Esophagus squamous epithelium (tissue), 5 donors: ENCODE results near the gene FAM216B. TPM values are rescaled to one million over a fixed set of nuclear protein-coding genes. Genes with fewer than 3 reads are reported as not detected.
"Not testable (repeated sequence)": the region's sequence is repeated elsewhere in the genome, so short reads cannot be mapped to it uniquely, and the experiment has no call there.

Source experiments
- DNase-seq: peaks from one replicate; lab custom pipeline; 2025; lab: John Stamatoyannopoulos, UW
- H3K27ac ChIP-seq, 4 donors: fragments of 200-600 bp; sonication (generic); one replicate each; pipeline ENCODE4 v1.5.1; 2016 to 2019; ENCODE audit warnings: mild to moderate bottlenecking in 1 of 4
- H3K27me3 ChIP-seq, 4 donors: fragments of 200-600 bp; sonication (generic); 1 replicate in 3 of 4; 2 replicates in 1 of 4; pipeline versions ENCODE4 v1.5.1 to v1.6.0; 2017 to 2021; ENCODE audit warnings: antibody characterized with exemption in 1 of 4
- H3K36me3 ChIP-seq, 3 donors: fragments of 200-600 bp; sonication (generic); one replicate each; pipeline ENCODE4 v1.5.1; 2016 to 2019
- H3K4me1 ChIP-seq, 3 donors: fragments of 200-600 bp; sonication (generic); one replicate each; pipeline ENCODE4 v1.5.1; 2017 to 2019
- H3K4me3 ChIP-seq, 4 donors: fragments of 200-600 bp; sonication (generic); 1 replicate in 3 of 4; 2 replicates in 1 of 4; pipeline ENCODE4 v1.5.1; 2016 to 2019; ENCODE audit warnings: mild to moderate bottlenecking in 2 of 4, moderate library complexity in 1 of 4
- H3K9me3 ChIP-seq, 3 donors: fragments of 200-600 bp; sonication (generic); one replicate each; pipeline ENCODE4 v1.5.1; 2016 to 2019
- POLR2A ChIP-seq, 4 donors: fragments of 450-650 bp; IDR thresholded peaks; one replicate each; pipeline ENCODE4 v1.6.1; 2017; ENCODE audit warnings: antibody characterized with exemption in 4 of 4, mild to moderate bottlenecking in 4 of 4, moderate library complexity in 3 of 4
- WGBS, 2 donors: methylation state at CpG; one replicate each; pipeline ENCODE4 v1.1.5; 2018; 5-methylcytosine and 5-hydroxymethylcytosine counted together
- intact Hi-C: fragments of 100-400 bp; cut with DNase I; formaldehyde crosslinking; loops from one replicate; pipeline ENCODE4 v1.15.0; 2022
- total RNA-seq, 4 donors: library from RNA; depleted of rRNA; stranded (reverse); fragments of >200 nt; gene quantifications; one replicate each; pipeline ENCODE4 v1.1.0, GENCODE V29; 2016
- TF ChIP-seq, protein P1 (sequence below), 6 experiments: fragments of 450-650 bp in 4 of 6; fragments of 200-600 bp in 2 of 6; sonication (generic) in 2 of 6; IDR thresholded peaks; one replicate each; pipeline ENCODE4 v1.5.1; 2016 to 2019; ENCODE audit warnings: antibody characterized with exemption in 6 of 6, mild to moderate bottlenecking in 4 of 6, moderate library complexity in 4 of 6
- donor health status: DM: yes; HTN: yes; CAD: no.

The FAM216B gene
- total RNA-seq, 4 donors from 2014 or later, result not detected

DNA sequence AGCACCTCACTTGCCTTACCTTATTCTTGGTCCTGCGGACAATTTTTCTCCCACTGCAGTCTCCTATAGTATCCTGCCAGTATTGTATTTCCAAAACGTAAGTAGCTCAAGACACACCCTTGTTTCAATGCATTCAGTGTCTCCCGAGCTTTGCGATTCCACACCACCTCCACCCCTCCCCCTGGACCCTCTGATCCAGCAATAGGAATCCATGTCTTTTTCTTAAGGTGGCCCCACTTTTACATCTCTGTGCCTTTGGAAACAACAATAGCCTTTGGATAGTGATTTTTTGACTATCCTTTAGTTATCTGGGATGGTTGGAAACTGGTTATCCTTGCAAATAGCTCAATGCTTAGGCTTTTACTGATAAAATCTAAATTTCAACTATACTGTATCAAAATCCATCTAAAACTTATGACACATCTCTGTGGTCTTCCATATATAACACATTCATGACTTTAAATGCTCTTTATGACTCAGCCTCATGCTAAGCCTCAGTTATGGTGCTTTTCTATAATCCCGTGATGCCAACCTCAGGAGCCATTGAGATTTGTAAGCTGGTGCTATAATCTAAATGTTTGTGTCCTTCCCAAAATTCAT lies 27.1 kb downstream of the FAM216B start:
- H3K4me1 ChIP-seq, result no peaks in the 10 kb centered on the region
- H3K9me3 ChIP-seq, result no peaks in the 10 kb centered on the region
- H3K27me3 ChIP-seq, result peaks cover 0 to 3% (median 0%) of the 10 kb centered on the region in 4 donors
- intact Hi-C loops, result no loop called here
- no peaks in the 10 kb centered on the region for H3K36me3 ChIP-seq
- no peak for DNase-seq
- TF ChIP-seq, protein P1, sequence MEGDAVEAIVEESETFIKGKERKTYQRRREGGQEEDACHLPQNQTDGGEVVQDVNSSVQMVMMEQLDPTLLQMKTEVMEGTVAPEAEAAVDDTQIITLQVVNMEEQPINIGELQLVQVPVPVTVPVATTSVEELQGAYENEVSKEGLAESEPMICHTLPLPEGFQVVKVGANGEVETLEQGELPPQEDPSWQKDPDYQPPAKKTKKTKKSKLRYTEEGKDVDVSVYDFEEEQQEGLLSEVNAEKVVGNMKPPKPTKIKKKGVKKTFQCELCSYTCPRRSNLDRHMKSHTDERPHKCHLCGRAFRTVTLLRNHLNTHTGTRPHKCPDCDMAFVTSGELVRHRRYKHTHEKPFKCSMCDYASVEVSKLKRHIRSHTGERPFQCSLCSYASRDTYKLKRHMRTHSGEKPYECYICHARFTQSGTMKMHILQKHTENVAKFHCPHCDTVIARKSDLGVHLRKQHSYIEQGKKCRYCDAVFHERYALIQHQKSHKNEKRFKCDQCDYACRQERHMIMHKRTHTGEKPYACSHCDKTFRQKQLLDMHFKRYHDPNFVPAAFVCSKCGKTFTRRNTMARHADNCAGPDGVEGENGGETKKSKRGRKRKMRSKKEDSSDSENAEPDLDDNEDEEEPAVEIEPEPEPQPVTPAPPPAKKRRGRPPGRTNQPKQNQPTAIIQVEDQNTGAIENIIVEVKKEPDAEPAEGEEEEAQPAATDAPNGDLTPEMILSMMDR (IDR thresholded peaks at IDR 0.05), result no peak
- TF ChIP-seq POLR2A (IDR thresholded peaks at IDR 0.05), result no peak
- H3K27ac ChIP-seq, result no peak overlapping the region
- WGBS, 2 donors, result 59 to 61% methylated on average over 5 of the region's 5 CpGs
- H3K4me3 ChIP-seq, result no peak overlapping the region

DNA sequence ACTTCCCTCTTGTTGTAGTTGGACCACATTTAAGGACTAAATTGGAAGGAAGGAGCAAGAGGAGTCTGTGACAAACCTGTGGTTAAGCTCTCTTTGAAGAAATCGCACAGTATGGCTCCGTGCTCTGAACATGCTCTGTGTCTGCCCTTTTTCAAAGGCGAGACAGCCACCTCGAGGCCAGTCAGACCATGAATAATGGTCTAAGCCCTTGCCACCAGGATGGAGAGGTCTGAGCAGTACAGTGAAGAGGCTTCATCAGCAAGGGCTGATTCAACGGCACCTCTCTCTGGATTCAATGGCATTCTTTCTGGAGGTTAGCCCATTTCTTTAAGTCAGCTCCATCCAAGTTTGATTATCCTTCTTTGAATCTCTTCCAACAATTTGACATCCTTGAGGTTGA lies 30.9 kb downstream of the FAM216B start:
- H3K9me3 ChIP-seq, result no peaks in the 10 kb centered on the region
- intact Hi-C loops, result no loop called here
- no peak for DNase-seq

DNA sequence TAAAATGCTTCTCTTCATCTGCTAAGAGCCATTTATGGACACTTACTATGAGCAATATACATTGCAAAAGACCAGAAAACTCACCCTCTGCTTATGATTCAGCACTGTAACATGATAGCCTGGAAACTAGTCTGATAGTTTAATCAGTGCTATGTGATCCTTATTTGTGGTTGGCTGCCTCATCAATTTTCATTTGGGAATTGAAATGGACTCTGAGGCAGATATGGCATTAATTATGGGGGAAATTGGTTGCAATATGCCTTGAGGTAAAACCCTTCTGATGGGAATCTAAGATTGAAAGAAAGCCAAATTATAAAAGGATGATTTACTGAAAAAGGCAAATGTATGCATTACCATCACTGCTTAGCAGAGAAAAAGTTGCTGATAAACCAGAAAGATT lies 33.5 kb downstream of the FAM216B start:
- H3K36me3 ChIP-seq, result no peaks in the 10 kb centered on the region
- peaks cover 0 to 6% (median 0%) of the 10 kb centered on the region in 4 donors for H3K27me3 ChIP-seq
- H3K27ac ChIP-seq, result no peak overlapping the region
- DNase-seq, result no peak
- TF ChIP-seq POLR2A (IDR thresholded peaks at IDR 0.05), result no peak
- TF ChIP-seq, protein P1 (IDR thresholded peaks at IDR 0.05), result no peak
- no peaks in the 10 kb centered on the region for H3K4me1 ChIP-seq
- H3K4me3 ChIP-seq, result no peak overlapping the region
- intact Hi-C loops, result no loop called here
- no peaks in the 10 kb centered on the region for H3K9me3 ChIP-seq

More for the DNA sequence above, 30.9 kb downstream of the FAM216B start:
- TF ChIP-seq POLR2A (IDR thresholded peaks at IDR 0.05), result no peak
- TF ChIP-seq, protein P1 (IDR thresholded peaks at IDR 0.05), result no peak
- no peaks in the 10 kb centered on the region for H3K4me1 ChIP-seq
- WGBS, 2 donors, result 74 to 75% methylated on average over 5 of the region's 5 CpGs
- H3K4me3 ChIP-seq, result no peak overlapping the region
- H3K36me3 ChIP-seq, result no peaks in the 10 kb centered on the region
- peaks cover 0 to 6% (median 0%) of the 10 kb centered on the region in 4 donors for H3K27me3 ChIP-seq
- H3K27ac ChIP-seq, result no peak overlapping the region

DNA sequence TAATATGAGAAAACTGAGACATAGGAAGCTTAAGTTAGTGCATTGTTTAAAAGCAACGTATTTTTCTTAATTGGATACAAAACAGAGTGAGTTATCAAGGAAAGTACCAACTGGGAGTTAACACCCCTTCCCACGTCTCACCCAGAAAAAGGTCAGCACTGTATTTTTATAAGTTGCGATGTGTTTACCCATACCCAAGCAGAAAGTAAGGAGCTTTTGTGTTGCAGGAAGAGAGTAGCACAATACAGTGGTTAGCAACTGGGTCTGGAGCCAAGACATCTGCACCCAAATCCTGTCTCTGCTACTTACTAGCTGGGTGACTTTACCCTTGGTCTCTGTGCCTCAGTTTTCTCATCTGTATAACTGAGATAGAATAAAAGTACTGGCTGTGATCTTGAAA lies 34.3 kb downstream of the FAM216B start:
- Histone ChIP-seq H3K27me3 (peaks cover 0 to 6% (median 0%) of the 10 kb centered on the region in 4 donors), H3K27ac (no peak overlapping the region), H3K9me3 (no peaks in the 10 kb centered on the region), H3K4me3 (no peak overlapping the region), H3K4me1 (no peaks in the 10 kb centered on the region), H3K36me3 (no peaks in the 10 kb centered on the region)
- TF ChIP-seq POLR2A (IDR thresholded peaks at IDR 0.05), result no peak
- TF ChIP-seq, protein P1 (IDR thresholded peaks at IDR 0.05), result no peak
- WGBS, 2 donors, result 36 to 40% methylated on average over 3 of the region's 3 CpGs
- intact Hi-C loops, result no loop called here
- no peak for DNase-seq

DNA sequence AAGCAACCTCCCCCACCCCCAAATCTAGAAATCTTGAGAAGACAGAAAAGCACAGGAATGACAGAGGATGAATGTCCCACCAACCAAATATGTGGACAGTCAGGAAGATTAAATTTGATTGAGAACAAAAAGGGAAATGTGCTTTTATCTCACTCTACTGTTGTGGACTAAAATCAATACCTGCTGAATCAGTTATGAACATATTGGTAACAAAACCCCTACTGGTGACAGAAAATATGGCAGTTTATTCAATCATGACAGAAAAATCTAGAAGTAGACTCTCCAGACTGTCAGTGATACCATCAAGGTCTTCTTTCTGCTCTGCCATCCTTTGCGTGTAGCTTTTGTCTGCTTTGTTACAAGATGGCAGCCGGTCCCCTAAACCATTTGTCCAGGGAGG lies 35.2 kb downstream of the FAM216B start:
- Histone ChIP-seq H3K27me3 (peaks cover 0 to 6% (median 0%) of the 10 kb centered on the region in 4 donors), H3K9me3 (no peaks in the 10 kb centered on the region), H3K27ac (no peak overlapping the region), H3K4me3 (no peak overlapping the region), H3K36me3 (no peaks in the 10 kb centered on the region), H3K4me1 (no peaks in the 10 kb centered on the region)
- intact Hi-C loops, result no loop called here
- 93 to 94% methylated on average over 2 of the region's 2 CpGs for WGBS, 2 donors
- no peak for DNase-seq
- TF ChIP-seq POLR2A (IDR thresholded peaks at IDR 0.05), result no peak
- TF ChIP-seq, protein P1 (IDR thresholded peaks at IDR 0.05), result no peak

DNA sequence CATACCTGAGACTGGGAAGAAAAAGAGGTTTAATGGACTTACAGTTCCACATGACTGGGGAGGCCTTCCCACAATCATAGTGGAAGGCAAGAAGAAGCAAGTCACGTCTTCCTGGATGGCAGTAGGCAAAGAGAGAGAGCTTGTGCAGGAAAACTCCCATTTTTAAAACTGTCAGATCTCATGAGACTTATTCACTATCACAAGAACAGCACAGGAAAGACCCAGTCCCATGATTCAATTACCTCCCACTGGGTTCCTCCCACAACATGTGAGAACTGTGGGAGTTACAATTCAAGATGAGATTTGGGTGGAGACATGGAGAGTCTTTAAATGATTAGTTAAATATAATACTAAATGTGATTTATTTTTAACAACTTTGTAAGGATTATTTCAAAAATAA lies 38.3 kb downstream of the FAM216B start:
- H3K36me3 ChIP-seq, H3K27ac ChIP-seq, DNase-seq, H3K27me3 ChIP-seq, H3K4me1 ChIP-seq, H3K9me3 ChIP-seq, H3K4me3 ChIP-seq, intact Hi-C loops: not testable (repeated sequence)
- WGBS, 2 donors, result 50 to 54% methylated on average over 1 of the region's 1 CpG
